K562 treated with DMSO at 1 percent for 4 hours (cell line): Measurements from ENCODE around the gene CNOT6L. TPM values are rescaled to one million over a fixed set of nuclear protein-coding genes. Genes with fewer than 3 reads are reported as not detected.

ENCODE experiments used
- total RNA-seq: library from RNA; unstranded; fragments of 300-600 nt; gene quantifications from 2 replicates; pipeline ENCODE4 v1.2.3, GENCODE V29; 2022; ENCODE audit not compliant: insufficient read depth

Gene CNOT6L
- 7.7 and 9.2 TPM in 2 replicates for total RNA-seq

GRCh38 chr4:77818602-77819403 lies at the start of gene CNOT6L:
TSS of gene CNOT6L (minus strand) at chr4:77819368. CDS start at chr4:77819308, 60 bp downstream.

GRCh38 chr4:77862478-77863216 lies 43.5 kb upstream of the CNOT6L start, which contains the start of gene MRPL1:
TSS of gene MRPL1 (plus strand) at chr4:77862830. CDS start at chr4:77862849, 19 bp downstream.

Other genes starting within 250 kb of the CNOT6L start
- not detected in 2 replicates for gene CXCL13, start 213.5 kb downstream of the CNOT6L start, total RNA-seq
- 5.8 and 8.3 TPM in 2 replicates for gene MRPL1, start 43.5 kb upstream of the CNOT6L start, total RNA-seq
- 0.25 TPM in 1 of 2 replicates, not detected in the other for gene FRAS1, start 238.0 kb upstream of the CNOT6L start, total RNA-seq